RWPE1 (cell line): ENCODE results near the gene ETNK1.
A peak's percentile ranks its signal among the peaks of the same experiment; 100 is the strongest.

Source experiments
- CTCF ChIA-PET: fragments of 350-600 bp; sonication (Branson Sonifier 250); formaldehyde crosslinking; extraction: SDS; loops from one replicate; lab custom pipeline; 2021; lab: Yijun Ruan, JAX
- POLR2A ChIA-PET: fragments of 400-600 bp; formaldehyde crosslinking; extraction: SDS; loops from one replicate; lab custom pipeline; 2020; ENCODE audit warnings: antibody characterized with exemption; ENCODE audit not compliant: low non-redundant PET; lab: Yijun Ruan, JAX
- DNase-seq: peaks from one replicate; pipeline ENCODE4 v3.0.0; 2012; ENCODE audit warnings: low spot score
- H3K27ac ChIP-seq: fragments of 450-650 bp; 2 replicates; pipeline ENCODE4 v1.5.1; 2017
- CTCF ChIP-seq: fragments of 450-650 bp; conservative IDR thresholded peaks from 2 replicates; pipeline ENCODE4 v1.5.1; 2017; ENCODE audit warnings: low read depth, mild to moderate bottlenecking

The ETNK1 gene

DNA sequence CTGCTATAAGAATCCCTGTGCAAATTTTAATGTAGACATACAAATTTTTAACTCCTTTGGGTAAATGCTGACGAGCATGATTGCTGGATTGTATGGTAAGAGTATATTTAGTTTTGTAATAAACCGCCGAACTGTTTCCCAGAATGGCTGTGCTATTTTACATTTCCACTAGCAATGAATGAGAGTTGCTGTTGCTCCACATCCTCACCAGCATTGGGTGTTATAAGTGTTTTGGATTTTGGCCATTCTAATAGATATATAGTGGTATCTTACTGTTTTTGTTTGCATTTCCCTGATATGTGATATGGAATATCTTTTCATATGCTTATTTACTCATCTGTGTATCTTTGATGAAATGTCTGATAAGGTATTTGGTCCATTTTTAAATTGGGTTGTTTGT is 23.7 kb downstream of the ETNK1 start:
- ChIA-PET CTCF (no interaction called here), POLR2A (no interaction called here)
- TF ChIP-seq CTCF, result no peak
- DNase-seq, result no peak
- H3K27ac ChIP-seq, result no peak overlapping the region

DNA sequence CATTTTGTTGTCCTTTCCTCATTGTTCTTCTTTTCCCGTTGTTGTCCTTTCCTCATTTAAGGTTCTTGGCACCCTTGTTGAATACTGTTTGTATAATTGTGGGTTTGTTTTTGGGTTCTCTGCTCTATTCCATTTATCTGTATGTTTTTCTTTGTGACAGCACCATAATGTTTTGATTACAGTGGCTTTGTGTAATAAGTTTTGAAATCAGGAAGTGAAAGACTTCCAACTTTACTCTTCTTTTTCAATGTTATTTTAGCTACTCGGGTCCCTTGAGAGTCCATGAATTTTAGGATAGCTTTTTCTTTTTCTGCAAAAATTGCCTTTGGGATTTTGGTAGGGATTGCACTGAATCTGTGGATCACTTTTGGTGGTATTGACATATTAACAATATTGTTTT is 28.1 kb downstream of the ETNK1 start:
- no peak for DNase-seq
- POLR2A ChIA-PET, result no interaction called here
- TF ChIP-seq CTCF, result no peak
- H3K27ac ChIP-seq, result no peak overlapping the region
- CTCF ChIA-PET, result no interaction called here

GRCh38 chr12:22653791-22654190 is 28.8 kb downstream of the ETNK1 start:
- H3K27ac ChIP-seq, result no peak overlapping the region
- POLR2A ChIA-PET, result no interaction called here

DNA sequence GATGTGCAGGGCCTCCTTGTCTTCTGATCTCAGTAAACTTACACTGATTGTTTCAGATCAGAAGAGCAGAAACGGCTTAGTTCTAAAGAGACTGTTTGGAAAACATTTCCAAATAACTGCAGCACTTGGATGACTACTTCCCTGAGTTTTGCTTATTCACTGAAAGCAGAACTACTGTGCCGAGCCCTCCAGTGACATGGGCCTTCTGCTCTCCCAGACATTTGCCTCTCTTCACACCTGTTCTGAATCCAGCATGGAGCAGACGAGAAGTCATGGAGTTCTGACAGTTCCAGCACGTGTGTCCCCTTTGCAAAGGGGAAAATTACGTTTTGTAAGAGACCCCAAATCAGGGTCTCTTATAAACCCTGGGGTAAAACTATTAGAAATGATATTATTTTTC is 31.4 kb downstream of the ETNK1 start:
- TF ChIP-seq CTCF, result no peak
- DNase-seq, result no peak
- ChIA-PET POLR2A (no interaction called here), CTCF (interaction anchor here (0.6 kb wide), 1 partner anchor 375 kb away, joined by 3 read pairs; no protein-coding TSS in a partner anchor)
- no peak overlapping the region for H3K27ac ChIP-seq

More at GRCh38 chr12:22653791-22654190, 28.8 kb downstream of the ETNK1 start:
- CTCF ChIA-PET, result no interaction called here
- peak; percentile 10 for DNase-seq
- no peak for TF ChIP-seq CTCF

DNA sequence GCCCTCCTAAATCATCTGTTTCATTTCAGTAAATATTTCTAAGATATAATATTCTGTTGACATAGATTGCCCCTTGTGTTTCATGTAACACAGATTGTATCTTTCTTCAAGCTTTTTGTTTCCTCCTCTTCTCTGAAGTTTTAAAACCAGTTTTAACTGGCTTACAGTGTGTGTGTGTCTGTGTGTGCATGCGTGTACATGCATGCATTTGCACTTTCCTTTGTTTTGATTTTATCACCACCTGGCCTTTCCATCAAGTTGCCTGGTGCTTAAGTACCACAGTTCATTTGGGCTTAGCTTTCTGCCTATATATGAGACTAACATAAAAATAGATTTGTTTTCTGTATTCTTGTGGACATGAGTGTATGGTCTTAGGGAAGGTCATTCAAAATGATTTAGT is 31.9 kb downstream of the ETNK1 start:
- ChIA-PET CTCF (no interaction called here), POLR2A (no interaction called here)
- no peak for TF ChIP-seq CTCF
- DNase-seq, result no peak
- H3K27ac ChIP-seq, result no peak overlapping the region

- CTCF ChIA-PET, result no interaction called here
- POLR2A ChIA-PET, result no interaction called here
- DNase-seq, result no peak
- no peak for TF ChIP-seq CTCF
- no peak overlapping the region for H3K27ac ChIP-seq
Measured at GRCh38 chr12:22657538-22657937, 32.6 kb downstream of the ETNK1 start.

- POLR2A ChIA-PET, result no interaction called here
- peak; percentile 65 for DNase-seq
- no peak for TF ChIP-seq CTCF
- CTCF ChIA-PET, result no interaction called here
- no peak overlapping the region for H3K27ac ChIP-seq
Measured at GRCh38 chr12:22658214-22658613, 33.2 kb downstream of the ETNK1 start.
